Glutamatergic neuron (in vitro differentiated cells): ENCODE results near the gene AXL. TPM values are rescaled to one million over a fixed set of nuclear protein-coding genes. Genes with fewer than 3 reads are reported as not detected.
"Not testable (repeated sequence)": the region's sequence is repeated elsewhere in the genome, so short reads cannot be mapped to it uniquely, and the experiment has no call there.

Experiments
- DNase-seq: peaks from one replicate; pipeline ENCODE4 v3.0.0; 2022
- H3K27ac Mint-ChIP-seq: one replicate; pipeline ENCODE4 v1.8.0; 2020; ENCODE audit warnings: mild to moderate bottlenecking, mixed read lengths, inconsistent platforms; ENCODE audit not compliant: unreplicated experiment
- H3K27me3 Mint-ChIP-seq: one replicate; pipeline ENCODE4 v1.8.0; 2020; ENCODE audit warnings: mild to moderate bottlenecking, moderate library complexity, mixed read lengths, inconsistent platforms; ENCODE audit not compliant: unreplicated experiment
- H3K36me3 Mint-ChIP-seq: one replicate; pipeline ENCODE4 v1.8.0; 2020; ENCODE audit warnings: mild to moderate bottlenecking, mixed read lengths, inconsistent platforms; ENCODE audit not compliant: unreplicated experiment
- H3K4me1 Mint-ChIP-seq: one replicate; pipeline ENCODE4 v1.8.0; 2020; ENCODE audit warnings: mild to moderate bottlenecking, low read depth, mixed read lengths, inconsistent platforms; ENCODE audit not compliant: unreplicated experiment
- H3K4me3 Mint-ChIP-seq: one replicate; pipeline ENCODE4 v1.8.0; 2020; ENCODE audit warnings: mild to moderate bottlenecking, mixed read lengths, inconsistent platforms; ENCODE audit not compliant: unreplicated experiment
- H3K9me3 Mint-ChIP-seq: one replicate; pipeline ENCODE4 v1.8.0; 2020; ENCODE audit warnings: mild to moderate bottlenecking, moderate library complexity, mixed read lengths, inconsistent platforms; ENCODE audit not compliant: unreplicated experiment
- CTCF ChIP-seq: fragments of 200-600 bp; sonication (generic); IDR thresholded peaks from one replicate; pipeline ENCODE4 v1.5.0; 2021; ENCODE audit not compliant: partially characterized antibody, unreplicated experiment
- long read RNA-seq: library from polyadenylated mRNA; unstranded; transcript quantifications from one replicate; pipeline ENCODE4 v2.0.0, GENCODE V29; 2020; ENCODE audit not compliant: unreplicated experiment
- total RNA-seq: library from RNA; stranded (reverse); fragmentation: NEBNext Ultra II Directional; extraction: Animal tissue kit (Norgen Biotek cat#: 25700); gene quantifications from one replicate; pipeline ENCODE4 v1.2.1, GENCODE V29; 2021; ENCODE audit not compliant: unreplicated experiment

Gene AXL
- not detected for total RNA-seq
- long read RNA-seq, result 0 reads

GRCh38 chr19:41218615-41219507, at the start of gene AXL:
Gene AXL, plus strand, starts transcription at chr19:41219223. Its CDS starts 170 bp downstream, at chr19:41219393.
- peak within 1 kb of the TSS; percentile 65 for H3K4me3 Mint-ChIP-seq
- no peak within 1 kb of the TSS for H3K27ac Mint-ChIP-seq
- no peak for TF ChIP-seq CTCF
- no peaks in the 10 kb centered on the region for H3K4me1 Mint-ChIP-seq
- peaks cover 5% of the 10 kb centered on the region for H3K9me3 Mint-ChIP-seq
- H3K27me3 Mint-ChIP-seq, result peaks cover 11% of the 10 kb centered on the region
- H3K36me3 Mint-ChIP-seq, result peaks cover 6% of the 10 kb centered on the region
- DNase-seq, result peak; percentile 28

GRCh38 chr19:41172297-41173164, 46.5 kb upstream of the AXL start:
- no peak for TF ChIP-seq CTCF
- no peaks in the 10 kb centered on the region for H3K9me3 Mint-ChIP-seq
- H3K36me3 Mint-ChIP-seq, result no peaks in the 10 kb centered on the region
- H3K4me1 Mint-ChIP-seq, result no peaks in the 10 kb centered on the region
- peaks cover 1% of the 10 kb centered on the region for H3K27me3 Mint-ChIP-seq
- H3K4me3 Mint-ChIP-seq, result no peak overlapping the region
- H3K27ac Mint-ChIP-seq, result no peak overlapping the region
- no peak for DNase-seq

- TF ChIP-seq CTCF, result no peak
- H3K9me3 Mint-ChIP-seq, result no peaks in the 10 kb centered on the region
- H3K27ac Mint-ChIP-seq, result no peak overlapping the region
- no peaks in the 10 kb centered on the region for H3K4me1 Mint-ChIP-seq
- no peak overlapping the region for H3K4me3 Mint-ChIP-seq
- H3K27me3 Mint-ChIP-seq, result peaks cover 1% of the 10 kb centered on the region
- H3K36me3 Mint-ChIP-seq, result no peaks in the 10 kb centered on the region
- DNase-seq, result no peak
Observed at GRCh38 chr19:41174297-41174928, 44.6 kb upstream of the AXL start.

GRCh38 chr19:41175801-41176777, 42.9 kb upstream of the AXL start:
- no peak for TF ChIP-seq CTCF
- DNase-seq, result no peak

GRCh38 chr19:41180173-41180572, 38.9 kb upstream of the AXL start:
- not testable (repeated sequence) for H3K27me3 Mint-ChIP-seq, H3K27ac Mint-ChIP-seq, H3K36me3 Mint-ChIP-seq, H3K4me3 Mint-ChIP-seq, H3K9me3 Mint-ChIP-seq, H3K4me1 Mint-ChIP-seq, DNase-seq

More at GRCh38 chr19:41175801-41176777, 42.9 kb upstream of the AXL start:
- H3K4me1 Mint-ChIP-seq, result no peaks in the 10 kb centered on the region
- H3K27me3 Mint-ChIP-seq, result peaks cover 1% of the 10 kb centered on the region
- H3K4me3 Mint-ChIP-seq, result no peak overlapping the region
- no peak overlapping the region for H3K27ac Mint-ChIP-seq
- H3K36me3 Mint-ChIP-seq, result no peaks in the 10 kb centered on the region
- H3K9me3 Mint-ChIP-seq, result no peaks in the 10 kb centered on the region
